ENCODE data around the gene SPATA46. TPM values are rescaled to one million over a fixed set of nuclear protein-coding genes. Genes with fewer than 3 reads are reported as not detected.

Gene SPATA46
- total RNA-seq, 1 experiment from 2014 or later = not detected

- no peaks in the 10 kb centered on the region for H3K79me2 ChIP-seq (ENCODE audit: insufficient read depth, low read length)
- H3K4me1 ChIP-seq (ENCODE audit: control insufficient read depth in 1 of 2, insufficient read depth in 2 of 2, low read length in 2 of 2) = peaks cover 0 to 4% of the 10 kb centered on the region in 2 experiments; a peak in 2 of 4 replicates
- no peak overlapping the region for H3K9ac ChIP-seq (ENCODE audit: low read length)
- TF ChIP-seq POLR2A (IDR thresholded peaks at IDR 0.05; ENCODE audit: borderline replicate concordance, extremely low read depth, insufficient read depth, insufficient read length) (no peak), FOSL1 (IDR thresholded peaks at IDR 0.05; ENCODE audit: low read depth) (no peak), EGR1 (IDR thresholded peaks at IDR 0.05; ENCODE audit: low read depth) (no peak), ATF3 (IDR thresholded peaks at IDR 0.05) (no peak), RAD21 (IDR thresholded peaks at IDR 0.05; ENCODE audit: low read depth) (no peak), SP1 (IDR thresholded peaks at IDR 0.05; ENCODE audit: low read depth) (no peak), ZNF274 (IDR thresholded peaks at IDR 0.05; ENCODE audit: low read depth, low read length) (no peak), TCF7L2 (IDR thresholded peaks at IDR 0.05; ENCODE audit: borderline replicate concordance, extremely low read depth, insufficient read depth, insufficient read length) (no peak), SRF (IDR thresholded peaks at IDR 0.05; ENCODE audit: low read depth) (no peak), CEBPB (IDR thresholded peaks at IDR 0.05; ENCODE audit: low read depth) (no peak), CBX3 (IDR thresholded peaks at IDR 0.05; ENCODE audit: low read depth) (no peak), POLR2AphosphoS5 (IDR thresholded peaks at IDR 0.05; ENCODE audit: low read depth, low read length) (no peak), JUND (IDR thresholded peaks at IDR 0.05) (no peak), EZH2 (IDR thresholded peaks at IDR 0.05) (no peak), SIN3A (IDR thresholded peaks at IDR 0.05; ENCODE audit: low read depth) (no peak), ELF1 (IDR thresholded peaks at IDR 0.05; ENCODE audit: borderline replicate concordance, low read depth) (no peak), EZH2phosphoT487 (IDR thresholded peaks at IDR 0.05; ENCODE audit: borderline replicate concordance) (no peak)
- TF ChIP-seq, protein P1, sequence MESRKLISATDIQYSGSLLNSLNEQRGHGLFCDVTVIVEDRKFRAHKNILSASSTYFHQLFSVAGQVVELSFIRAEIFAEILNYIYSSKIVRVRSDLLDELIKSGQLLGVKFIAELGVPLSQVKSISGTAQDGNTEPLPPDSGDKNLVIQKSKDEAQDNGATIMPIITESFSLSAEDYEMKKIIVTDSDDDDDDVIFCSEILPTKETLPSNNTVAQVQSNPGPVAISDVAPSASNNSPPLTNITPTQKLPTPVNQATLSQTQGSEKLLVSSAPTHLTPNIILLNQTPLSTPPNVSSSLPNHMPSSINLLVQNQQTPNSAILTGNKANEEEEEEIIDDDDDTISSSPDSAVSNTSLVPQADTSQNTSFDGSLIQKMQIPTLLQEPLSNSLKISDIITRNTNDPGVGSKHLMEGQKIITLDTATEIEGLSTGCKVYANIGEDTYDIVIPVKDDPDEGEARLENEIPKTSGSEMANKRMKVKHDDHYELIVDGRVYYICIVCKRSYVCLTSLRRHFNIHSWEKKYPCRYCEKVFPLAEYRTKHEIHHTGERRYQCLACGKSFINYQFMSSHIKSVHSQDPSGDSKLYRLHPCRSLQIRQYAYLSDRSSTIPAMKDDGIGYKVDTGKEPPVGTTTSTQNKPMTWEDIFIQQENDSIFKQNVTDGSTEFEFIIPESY (IDR thresholded peaks at IDR 0.05; ENCODE audit: extremely low read depth, insufficient replicate concordance, low read length) = no peak
- TF ChIP-seq, protein P2, sequence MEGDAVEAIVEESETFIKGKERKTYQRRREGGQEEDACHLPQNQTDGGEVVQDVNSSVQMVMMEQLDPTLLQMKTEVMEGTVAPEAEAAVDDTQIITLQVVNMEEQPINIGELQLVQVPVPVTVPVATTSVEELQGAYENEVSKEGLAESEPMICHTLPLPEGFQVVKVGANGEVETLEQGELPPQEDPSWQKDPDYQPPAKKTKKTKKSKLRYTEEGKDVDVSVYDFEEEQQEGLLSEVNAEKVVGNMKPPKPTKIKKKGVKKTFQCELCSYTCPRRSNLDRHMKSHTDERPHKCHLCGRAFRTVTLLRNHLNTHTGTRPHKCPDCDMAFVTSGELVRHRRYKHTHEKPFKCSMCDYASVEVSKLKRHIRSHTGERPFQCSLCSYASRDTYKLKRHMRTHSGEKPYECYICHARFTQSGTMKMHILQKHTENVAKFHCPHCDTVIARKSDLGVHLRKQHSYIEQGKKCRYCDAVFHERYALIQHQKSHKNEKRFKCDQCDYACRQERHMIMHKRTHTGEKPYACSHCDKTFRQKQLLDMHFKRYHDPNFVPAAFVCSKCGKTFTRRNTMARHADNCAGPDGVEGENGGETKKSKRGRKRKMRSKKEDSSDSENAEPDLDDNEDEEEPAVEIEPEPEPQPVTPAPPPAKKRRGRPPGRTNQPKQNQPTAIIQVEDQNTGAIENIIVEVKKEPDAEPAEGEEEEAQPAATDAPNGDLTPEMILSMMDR (IDR thresholded peaks at IDR 0.05 in 2 of 3, conservative IDR thresholded peaks at IDR 0.05 in 1 of 3; ENCODE audit: borderline replicate concordance in 1 of 3, insufficient read depth in 1 of 3, low read depth in 2 of 3, low read length in 2 of 3) = no peak
- H3K36me3 ChIP-seq (ENCODE audit: control insufficient read depth in 1 of 2, insufficient read depth in 2 of 2, low read length in 2 of 2) = no peaks in the 10 kb centered on the region
- H3K4me3 ChIP-seq (replicated peaks in 1 of 2; ENCODE audit: low read depth in 1 of 2, low read length in 2 of 2) = no peak overlapping the region
- no peaks in the 10 kb centered on the region for H3K9me3 ChIP-seq (ENCODE audit: control insufficient read depth in 1 of 2, insufficient read depth in 1 of 2, low read depth in 1 of 2, low read length in 2 of 2)
- ChIA-PET RAD21 (ENCODE audit: low non-redundant PET in 1 of 2, low total read pairs in 2 of 2, uncharacterized antibody in 2 of 2, unreplicated experiment in 2 of 2) (interaction anchor here in 1 of 2 experiments (0.7 kb wide), 1 partner anchor 33 kb away, joined by 3 read pairs; no protein-coding TSS in a partner anchor), CTCF (interaction anchor here (1.0 to 2.8 kb wide), 4 partner anchors 10 to 598 kb away, joined by 3 to 9 read pairs (median 7); no protein-coding TSS in a partner anchor), POLR2A (no interaction called here)
- no peaks in the 10 kb centered on the region for H3K27me3 ChIP-seq (ENCODE audit: insufficient read depth, low read length)
- H3K9me2 ChIP-seq (ENCODE audit: insufficient read depth) = no peaks in the 10 kb centered on the region
- ATAC-seq (no peak), DNase-seq (ENCODE audit: low read depth, low spot score) (no peak)
- no peak overlapping the region for H3K27ac ChIP-seq (ENCODE audit: low read depth, low read length)
- BruUV-seq (replicated peaks) = no TSS peak
- intact Hi-C loops (cut with micrococcal nuclease) = loop anchor here (10.0 kb wide), 1 partner anchor 146 kb away; no protein-coding TSS in a partner anchor
- no peak overlapping the region for H2AFZ ChIP-seq (ENCODE audit: low read depth, low read length, poor library complexity, severe bottlenecking)
- no peak overlapping the region for H3K4me2 ChIP-seq (ENCODE audit: low read length)
- H4K20me1 ChIP-seq (ENCODE audit: insufficient read depth) = no peaks in the 10 kb centered on the region
These were observed 13.9 kb upstream of the SPATA46 start for GRCh38 chr1:162390396-162391185.

Data from HCT116 (cell line).